ENCODE measurements around the gene UVRAG. TPM values are rescaled to one million over a fixed set of nuclear protein-coding genes. Genes with fewer than 3 reads are reported as not detected.

The UVRAG gene
- total and polyA plus RNA-seq, 2 of the 4 experiments (the other 2 are of a cell fraction), result 5.6 to 10.9 TPM

DNA sequence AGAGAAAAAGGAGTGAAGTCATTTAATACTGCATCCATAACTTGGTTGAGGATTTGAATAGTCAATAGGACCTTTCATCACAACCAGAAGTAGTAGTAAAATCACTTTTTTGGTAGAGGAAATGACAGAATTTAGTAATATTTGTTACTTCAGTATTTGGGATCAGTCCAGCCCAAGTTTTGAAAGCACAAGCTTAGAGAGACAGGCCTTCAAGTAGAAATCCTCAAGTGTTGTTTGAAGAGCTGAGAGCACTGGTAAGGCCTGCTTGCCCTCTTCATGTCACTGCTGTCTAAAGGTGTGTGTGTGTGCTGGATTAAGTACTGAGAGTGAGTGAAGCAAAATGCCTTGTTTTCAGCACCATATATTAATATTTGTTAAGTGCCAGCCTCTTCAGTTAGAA lies 254.0 kb downstream of the UVRAG start:
- Histone ChIP-seq H2BK15ac (ENCODE audit: low read depth, low read length) (no peak overlapping the region), H4K91ac (ENCODE audit: insufficient read depth, low read depth, low read length) (no peak overlapping the region), H2AK9ac (replicated peaks; ENCODE audit: low read depth, low read length, poor library complexity) (no peak overlapping the region), H2BK5ac (ENCODE audit: low read depth, low read length, poor library complexity, severe bottlenecking) (no peak overlapping the region), H3K23ac (ENCODE audit: low read depth, low read length) (no peak overlapping the region), H3K9ac (ENCODE audit: low read depth, low read length) (no peak overlapping the region), H3K56ac (ENCODE audit: extremely low read depth, insufficient read depth, low read length) (no peak overlapping the region), H3K9me1 (ENCODE audit: insufficient read depth, low read length) (no peaks in the 10 kb centered on the region), H3K27me3 (ENCODE audit: control insufficient read depth, insufficient read depth, low read length) (no peaks in the 10 kb centered on the region), H4K20me1 (ENCODE audit: insufficient read depth, low read length) (no peaks in the 10 kb centered on the region), H3K4me2 (ENCODE audit: low read depth, low read length) (no peak overlapping the region), H3K27ac (ENCODE audit: insufficient read depth, low read length) (no peak overlapping the region), H3K9me3 (ENCODE audit: control insufficient read depth, insufficient read depth, low read length) (no peaks in the 10 kb centered on the region), H2AK5ac (ENCODE audit: low read depth, low read length) (no peak overlapping the region), H2AFZ (replicated peaks; ENCODE audit: low read length, poor library complexity) (no peak overlapping the region), H4K8ac (ENCODE audit: low read depth in 2 of 2, low read length in 2 of 2) (no peak overlapping the region), H4K5ac (ENCODE audit: low read depth, low read length) (no peak overlapping the region), H3K4ac (ENCODE audit: low read depth, low read length) (no peak overlapping the region), H3K79me1 (ENCODE audit: low read depth in 1 of 2, low read length in 2 of 2) (no peaks in the 10 kb centered on the region), H3K4me3 (ENCODE audit: insufficient read depth, low read depth, low read length) (no peak overlapping the region), H2BK120ac (ENCODE audit: low read depth, low read length) (no peak overlapping the region), H3K18ac (ENCODE audit: low read depth, low read length) (no peak overlapping the region), H3K14ac (replicated peaks; ENCODE audit: low read depth, low read length) (no peak overlapping the region), H2BK20ac (ENCODE audit: low read depth, low read length) (no peak overlapping the region), H3K36me3 (ENCODE audit: control insufficient read depth, insufficient read depth, low read length) (peaks cover 2% of the 10 kb centered on the region), H3K4me1 (ENCODE audit: control insufficient read depth, insufficient read depth, low read length) (peaks cover 4% of the 10 kb centered on the region; the same call in 1 of the 2 replicates)
- CTCF ChIA-PET, result interaction anchor here (1.1 kb wide), 1 partner anchor 102 kb away, joined by 3 read pairs; no protein-coding TSS in a partner anchor
- dilution Hi-C loops (cut with HindIII; ENCODE audit: low sequenced_read_pairs, unreplicated experiment), result no loop called here
- no peak for TF ChIP-seq FOS (IDR thresholded peaks at IDR 0.05; ENCODE audit: low read depth, low read length)
- no peak for TF ChIP-seq MAFK (IDR thresholded peaks at IDR 0.05; ENCODE audit: low read depth, low read length)
- TF ChIP-seq MXI1 (IDR thresholded peaks at IDR 0.05; ENCODE audit: borderline replicate concordance, low read depth, low read length), result no peak
- no peak for TF ChIP-seq SMC3 (IDR thresholded peaks at IDR 0.05; ENCODE audit: low read depth, low read length)
- TF ChIP-seq MAZ (IDR thresholded peaks at IDR 0.05; ENCODE audit: borderline replicate concordance, low read depth, low read length), result no peak
- TF ChIP-seq POLR2A (IDR thresholded peaks at IDR 0.05; ENCODE audit: low read depth, low read length), result no peak
- TF ChIP-seq BHLHE40 (IDR thresholded peaks at IDR 0.05; ENCODE audit: low read depth, low read length), result no peak
- TF ChIP-seq, protein P1, sequence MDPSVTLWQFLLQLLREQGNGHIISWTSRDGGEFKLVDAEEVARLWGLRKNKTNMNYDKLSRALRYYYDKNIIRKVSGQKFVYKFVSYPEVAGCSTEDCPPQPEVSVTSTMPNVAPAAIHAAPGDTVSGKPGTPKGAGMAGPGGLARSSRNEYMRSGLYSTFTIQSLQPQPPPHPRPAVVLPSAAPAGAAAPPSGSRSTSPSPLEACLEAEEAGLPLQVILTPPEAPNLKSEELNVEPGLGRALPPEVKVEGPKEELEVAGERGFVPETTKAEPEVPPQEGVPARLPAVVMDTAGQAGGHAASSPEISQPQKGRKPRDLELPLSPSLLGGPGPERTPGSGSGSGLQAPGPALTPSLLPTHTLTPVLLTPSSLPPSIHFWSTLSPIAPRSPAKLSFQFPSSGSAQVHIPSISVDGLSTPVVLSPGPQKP (IDR thresholded peaks at IDR 0.05; ENCODE audit: borderline replicate concordance, low read depth, low read length), result no peak
- TF ChIP-seq, protein P2, sequence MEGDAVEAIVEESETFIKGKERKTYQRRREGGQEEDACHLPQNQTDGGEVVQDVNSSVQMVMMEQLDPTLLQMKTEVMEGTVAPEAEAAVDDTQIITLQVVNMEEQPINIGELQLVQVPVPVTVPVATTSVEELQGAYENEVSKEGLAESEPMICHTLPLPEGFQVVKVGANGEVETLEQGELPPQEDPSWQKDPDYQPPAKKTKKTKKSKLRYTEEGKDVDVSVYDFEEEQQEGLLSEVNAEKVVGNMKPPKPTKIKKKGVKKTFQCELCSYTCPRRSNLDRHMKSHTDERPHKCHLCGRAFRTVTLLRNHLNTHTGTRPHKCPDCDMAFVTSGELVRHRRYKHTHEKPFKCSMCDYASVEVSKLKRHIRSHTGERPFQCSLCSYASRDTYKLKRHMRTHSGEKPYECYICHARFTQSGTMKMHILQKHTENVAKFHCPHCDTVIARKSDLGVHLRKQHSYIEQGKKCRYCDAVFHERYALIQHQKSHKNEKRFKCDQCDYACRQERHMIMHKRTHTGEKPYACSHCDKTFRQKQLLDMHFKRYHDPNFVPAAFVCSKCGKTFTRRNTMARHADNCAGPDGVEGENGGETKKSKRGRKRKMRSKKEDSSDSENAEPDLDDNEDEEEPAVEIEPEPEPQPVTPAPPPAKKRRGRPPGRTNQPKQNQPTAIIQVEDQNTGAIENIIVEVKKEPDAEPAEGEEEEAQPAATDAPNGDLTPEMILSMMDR (conservative IDR thresholded peaks at IDR 0.05; ENCODE audit: low read depth, low read length), result no peak
- TF ChIP-seq NFE2L2 (IDR thresholded peaks at IDR 0.05; ENCODE audit: low read depth, low read length), result no peak
- TF ChIP-seq, protein P3, sequence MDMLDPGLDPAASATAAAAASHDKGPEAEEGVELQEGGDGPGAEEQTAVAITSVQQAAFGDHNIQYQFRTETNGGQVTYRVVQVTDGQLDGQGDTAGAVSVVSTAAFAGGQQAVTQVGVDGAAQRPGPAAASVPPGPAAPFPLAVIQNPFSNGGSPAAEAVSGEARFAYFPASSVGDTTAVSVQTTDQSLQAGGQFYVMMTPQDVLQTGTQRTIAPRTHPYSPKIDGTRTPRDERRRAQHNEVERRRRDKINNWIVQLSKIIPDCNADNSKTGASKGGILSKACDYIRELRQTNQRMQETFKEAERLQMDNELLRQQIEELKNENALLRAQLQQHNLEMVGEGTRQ (IDR thresholded peaks at IDR 0.05; ENCODE audit: low read depth, low read length), result no peak
- TF ChIP-seq CEBPB (IDR thresholded peaks at IDR 0.05; ENCODE audit: low read depth, low read length), result no peak
- no peak for TF ChIP-seq RCOR1 (IDR thresholded peaks at IDR 0.05; ENCODE audit: insufficient replicate concordance, low read length)
- no peak for TF ChIP-seq RFX5 (IDR thresholded peaks at IDR 0.05; ENCODE audit: low read depth, low read length)
- TF ChIP-seq RAD21 (IDR thresholded peaks at IDR 0.05; ENCODE audit: low read length), result no peak
- no peak for TF ChIP-seq CHD1 (IDR thresholded peaks at IDR 0.05; ENCODE audit: low read depth, low read length)
- DNase-seq (no peak), ATAC-seq (ENCODE audit: low read depth) (no peak)
- in situ Hi-C loops (cut with MboI; ENCODE audit: low sequenced_read_pairs), result no loop called here
- POLR2A ChIA-PET (ENCODE audit: unreplicated experiment), result no interaction called here
- intact Hi-C loops (cut with micrococcal nuclease), result no loop called here
- no TSS peak for BruUV-seq (replicated peaks)

Data from IMR-90 (cell line).